HCT116 (cell line): ENCODE data around the gene VIPR2. TPM values are rescaled to one million over a fixed set of nuclear protein-coding genes. Genes with fewer than 3 reads are reported as not detected.

ENCODE experiments used
- ATAC-seq: fragments of 200-7000 bp; cut with Tn5 transposase; 2 replicates; pipeline ENCODE4 v1.9.1; 2020; ENCODE audit warnings: mild to moderate bottlenecking, moderate library complexity
- BruUV-seq: library from RNA; stranded (reverse); fragments of 400-500 nt; replicated peaks from 2 replicates; lab custom pipeline; 2021; lab: Mats Ljungman, UMichigan
- CTCF ChIA-PET: fragments of 300-600 bp; sonication (Branson Sonifier 250); formaldehyde crosslinking; loops from one replicate; lab custom pipeline; 2021; ENCODE audit warnings: antibody characterized with exemption; lab: Charles Lee
- POLR2A ChIA-PET: fragments of 300-600, 350-600 bp; sonication (Branson Sonifier 250); formaldehyde crosslinking; loops from one replicate; lab custom pipeline; 2021; ENCODE audit warnings: antibody characterized with exemption; lab: Charles Lee
- RAD21 ChIA-PET, 2 experiments: fragments of 300-600 bp; sonication (Branson Sonifier 250); formaldehyde crosslinking; loops; one replicate each; lab custom pipeline; 2023; ENCODE audit warnings: low total read pairs in 2 of 2; ENCODE audit not compliant: uncharacterized antibody in 2 of 2, unreplicated experiment in 2 of 2, low non-redundant PET in 1 of 2; lab: Charles Lee
- DNase-seq: peaks from one replicate; pipeline ENCODE4 v3.0.0-alpha.2; 2010; ENCODE audit warnings: low read depth, low spot score
- H2AFZ ChIP-seq: fragments of 200-600 bp; shearing (Covaris generic), sonication (generic); 2 replicates; pipeline ENCODE4 v1.6.1; 2017; ENCODE audit warnings: low read depth, mixed run types, mixed read lengths, antibody characterized with exemption, low read length; ENCODE audit not compliant: poor library complexity, severe bottlenecking
- H3K27ac ChIP-seq: 2 replicates; pipeline ENCODE4 v1.5.1; 2012; ENCODE audit warnings: low read depth, low read length
- H3K27me3 ChIP-seq: fragments of 200-600 bp; sonication (generic); 2 replicates; pipeline ENCODE4 v1.6.1; 2016; ENCODE audit warnings: mixed run types, low read length, mixed read lengths; ENCODE audit not compliant: insufficient read depth
- H3K36me3 ChIP-seq, 2 experiments: fragments of 200-500 bp in 1 of 2; fragments of 200-600 bp in 1 of 2; sonication (Bioruptor generic) in 1 of 2; sonication (generic) in 1 of 2; 2 replicates each; pipeline versions ENCODE4 v1.5.1 to v1.6.1; 2014 to 2016; ENCODE audit warnings: low read length in 2 of 2, inconsistent platforms in 1 of 2, mixed read lengths in 1 of 2, mixed run types in 1 of 2; ENCODE audit not compliant: insufficient read depth in 2 of 2, control insufficient read depth in 1 of 2
- H3K4me1 ChIP-seq, 2 experiments: fragments of 200-600 bp in 1 of 2; sonication (generic) in 1 of 2; 2 replicates each; pipeline versions ENCODE4 v1.5.1 to v1.6.1; 2012 to 2017; ENCODE audit warnings: low read length in 2 of 2, inconsistent platforms in 1 of 2, mild to moderate bottlenecking in 1 of 2, mixed read lengths in 1 of 2, mixed run types in 1 of 2, moderate library complexity in 1 of 2; ENCODE audit not compliant: insufficient read depth in 2 of 2, control insufficient read depth in 1 of 2
- H3K4me2 ChIP-seq: fragments of 200-600 bp; sonication (generic); 2 replicates; pipeline ENCODE4 v1.6.1; 2017; ENCODE audit warnings: mixed run types, low read length, mixed read lengths
- H3K4me3 ChIP-seq, 2 experiments: fragments of 200-600 bp in 1 of 2; sonication (generic) in 1 of 2; replicated peaks in 1 of 2; 2 replicates each; pipeline ENCODE4 v1.5.1; 2011 to 2016; ENCODE audit warnings: low read length in 2 of 2, control low read depth in 1 of 2, low read depth in 1 of 2, mild to moderate bottlenecking in 1 of 2, mixed read lengths in 1 of 2, mixed run types in 1 of 2
- H3K79me2 ChIP-seq: fragments of 200-600 bp; sonication (generic); 2 replicates; pipeline ENCODE4 v1.6.1; 2017; ENCODE audit warnings: mild to moderate bottlenecking, mixed run types, low read length, moderate library complexity, mixed read lengths; ENCODE audit not compliant: insufficient read depth
- H3K9ac ChIP-seq: fragments of 200-600 bp; sonication (generic); 2 replicates; pipeline ENCODE4 v1.6.1; 2016; ENCODE audit warnings: low read length, mixed read lengths
- H3K9me2 ChIP-seq: fragments of 200-600 bp; sonication (generic), shearing (Covaris generic); 2 replicates; pipeline ENCODE4 v1.6.1; 2017; ENCODE audit warnings: mixed run types, mild to moderate bottlenecking, moderate library complexity; ENCODE audit not compliant: insufficient read depth
- H3K9me3 ChIP-seq, 2 experiments: fragments of 200-500 bp in 1 of 2; fragments of 200-600 bp in 1 of 2; sonication (Bioruptor generic) in 1 of 2; sonication (generic) in 1 of 2; 2 replicates each; pipeline ENCODE4 v1.6.1; 2014 to 2017; ENCODE audit warnings: low read length in 2 of 2, mixed read lengths in 2 of 2, inconsistent platforms in 1 of 2, low read depth in 1 of 2, mild to moderate bottlenecking in 1 of 2, mixed run types in 1 of 2, moderate library complexity in 1 of 2; ENCODE audit not compliant: control insufficient read depth in 1 of 2, insufficient read depth in 1 of 2
- H4K20me1 ChIP-seq: fragments of 200-600 bp; sonication (generic), shearing (Covaris generic); 2 replicates; pipeline ENCODE4 v1.6.1; 2017; ENCODE audit warnings: mixed run types, mild to moderate bottlenecking, moderate library complexity; ENCODE audit not compliant: insufficient read depth
- CBX3 ChIP-seq: IDR thresholded peaks from 2 replicates; pipeline ENCODE4 v1.6.1; 2012; ENCODE audit warnings: low read depth
- CEBPB ChIP-seq: IDR thresholded peaks from 2 replicates; pipeline ENCODE4 v1.6.1; 2012; ENCODE audit warnings: low read depth
- EGR1 ChIP-seq: IDR thresholded peaks from 2 replicates; pipeline ENCODE4 v1.6.1; 2012; ENCODE audit warnings: low read depth
- ELF1 ChIP-seq: IDR thresholded peaks from 2 replicates; pipeline ENCODE4 v1.6.1; 2012; ENCODE audit warnings: low read depth, borderline replicate concordance
- FOSL1 ChIP-seq: IDR thresholded peaks from 2 replicates; pipeline ENCODE4 v1.6.1; 2012; ENCODE audit warnings: low read depth
- JUND ChIP-seq: IDR thresholded peaks from 2 replicates; pipeline ENCODE4 v1.6.1; 2012
- POLR2AphosphoS5 ChIP-seq: IDR thresholded peaks from 2 replicates; pipeline ENCODE4 v1.6.1; 2011; ENCODE audit warnings: mild to moderate bottlenecking, low read depth, low read length, moderate library complexity
- RAD21 ChIP-seq: IDR thresholded peaks from 2 replicates; pipeline ENCODE4 v1.6.1; 2012; ENCODE audit warnings: low read depth, mild to moderate bottlenecking
- SIN3A ChIP-seq: IDR thresholded peaks from 2 replicates; pipeline ENCODE4 v1.6.1; 2012; ENCODE audit warnings: low read depth
- SP1 ChIP-seq: IDR thresholded peaks from 2 replicates; pipeline ENCODE4 v1.6.1; 2012; ENCODE audit warnings: low read depth
- SRF ChIP-seq: IDR thresholded peaks from 2 replicates; pipeline ENCODE4 v1.6.1; 2012; ENCODE audit warnings: low read depth
- YY1 ChIP-seq: IDR thresholded peaks from 2 replicates; pipeline ENCODE4 v1.6.1; 2011; ENCODE audit warnings: low read length, low read depth, moderate library complexity, mild to moderate bottlenecking; ENCODE audit not compliant: insufficient replicate concordance; ENCODE audit errors: extremely low read depth
- ZFX ChIP-seq: fragments of 450-650 bp; IDR thresholded peaks from 2 replicates; pipeline ENCODE4 v1.6.1; 2017
- intact Hi-C: fragments of 100-400 bp; cut with micrococcal nuclease; formaldehyde crosslinking; loops from 2 replicates; pipeline ENCODE4 v1.10.0; 2022
- total RNA-seq: library from RNA; stranded (reverse); gene quantifications from one replicate; pipeline ENCODE4 v1.2.1, GENCODE V29; 2021; ENCODE audit not compliant: unreplicated experiment
- TF ChIP-seq, protein P1 (sequence below), 3 experiments: fragments of 200-600 bp in 1 of 3; sonication (generic) in 1 of 3; IDR thresholded peaks in 2 of 3; conservative IDR thresholded peaks in 1 of 3; 2 replicates each; pipeline ENCODE4 v1.5.1; 2012 to 2017; ENCODE audit warnings: low read depth in 2 of 3, low read length in 2 of 3, antibody characterized with exemption in 1 of 3, borderline replicate concordance in 1 of 3, control low read depth in 1 of 3, mild to moderate bottlenecking in 1 of 3, mixed read lengths in 1 of 3, mixed run types in 1 of 3, moderate library complexity in 1 of 3; ENCODE audit not compliant: insufficient read depth in 1 of 3
- TF ChIP-seq, protein P2 (sequence below): IDR thresholded peaks from 2 replicates; pipeline ENCODE4 v1.6.1; 2012
- TF ChIP-seq, protein P3 (sequence below): IDR thresholded peaks from 2 replicates; pipeline ENCODE4 v1.6.1; 2011; ENCODE audit warnings: mild to moderate bottlenecking, low read length, moderate library complexity; ENCODE audit not compliant: insufficient replicate concordance; ENCODE audit errors: extremely low read depth
- TF ChIP-seq, protein P4 (sequence below): IDR thresholded peaks from 2 replicates; pipeline ENCODE4 v1.6.1; 2012

The VIPR2 gene
- total RNA-seq, 1 experiment from 2014 or later, result 0.10 TPM

DNA sequence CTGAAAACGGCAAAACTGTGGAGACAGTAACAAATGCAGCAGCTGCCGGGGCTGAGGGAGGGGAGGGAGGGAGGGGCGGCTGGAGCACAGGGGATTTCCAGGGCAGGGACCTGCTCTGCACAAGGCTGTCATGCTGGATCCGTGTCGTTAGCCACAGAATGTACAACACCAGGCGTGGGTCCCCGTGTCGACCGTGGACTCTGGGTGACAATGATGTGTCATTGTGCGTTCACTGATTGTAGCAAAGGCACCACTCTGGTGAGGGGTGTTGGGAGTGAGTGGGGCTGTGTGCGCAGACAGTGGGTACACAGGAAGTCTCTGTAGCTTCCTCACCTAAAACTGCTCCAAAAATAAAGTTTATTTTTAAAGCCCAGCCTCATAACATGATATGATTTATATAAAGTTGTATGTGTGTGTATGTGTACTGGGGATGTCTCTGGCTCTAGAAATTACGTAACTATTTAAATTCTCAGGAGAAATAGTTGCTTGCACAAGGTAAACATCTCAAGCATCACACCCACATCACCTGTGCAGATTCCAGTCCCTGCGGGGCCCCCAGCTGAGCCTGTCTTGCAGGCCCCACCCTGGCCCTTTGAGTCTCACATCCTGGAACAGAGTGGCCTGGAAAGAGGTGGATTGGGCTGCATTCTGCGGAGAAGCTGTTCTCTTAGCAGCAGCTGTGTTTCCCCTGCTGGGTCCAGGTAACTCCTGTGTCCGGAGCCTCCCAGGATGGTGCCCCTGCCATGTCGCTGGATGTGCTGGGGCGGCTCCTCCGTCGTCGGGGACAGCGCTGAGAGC lies 152.6 kb downstream of the VIPR2 start:
- Histone ChIP-seq H2AFZ (no peak overlapping the region), H3K4me3 (no peak overlapping the region), H3K9me3 (no peaks in the 10 kb centered on the region), H3K4me2 (no peak overlapping the region), H3K27ac (no peak overlapping the region), H3K9ac (no peak overlapping the region), H4K20me1 (no peaks in the 10 kb centered on the region), H3K9me2 (no peaks in the 10 kb centered on the region), H3K27me3 (0 out of 2 replicates have a peak, but pooled peaks cover 4% of the 10 kb centered on the region), H3K79me2 (no peaks in the 10 kb centered on the region), H3K4me1 (no peaks in the 10 kb centered on the region), H3K36me3 (no peaks in the 10 kb centered on the region)
- BruUV-seq, result no TSS peak
- CTCF ChIA-PET, result no interaction called here
- RAD21 ChIA-PET, result no interaction called here
- POLR2A ChIA-PET, result no interaction called here
- ATAC-seq (no peak), DNase-seq (no peak)
- TF ChIP-seq SP1 (no peak), FOSL1 (no peak), ZFX (no peak), CBX3 (no peak)
- intact Hi-C loops, result no loop called here

DNA sequence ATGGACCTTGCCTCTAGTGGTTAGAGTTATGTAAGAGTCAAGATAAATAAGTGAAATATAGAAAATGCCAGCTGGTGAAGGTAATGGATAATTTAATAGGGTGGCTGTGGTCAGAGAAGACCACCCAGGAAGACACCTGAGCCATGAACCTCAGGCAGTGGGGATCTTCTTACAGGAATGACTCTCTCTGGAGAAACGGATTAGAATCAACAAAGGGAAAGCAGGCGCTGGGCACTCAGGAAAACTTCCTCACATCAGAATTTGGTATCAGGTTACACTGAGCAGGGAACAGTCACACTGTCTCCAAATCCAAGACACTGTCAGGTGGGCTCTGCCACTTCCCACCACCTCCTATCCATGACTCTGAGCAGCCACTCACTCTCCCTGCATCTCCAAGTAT lies 155.7 kb downstream of the VIPR2 start:
- BruUV-seq, result no TSS peak
- Histone ChIP-seq H3K9ac (no peak overlapping the region), H3K4me1 (no peaks in the 10 kb centered on the region), H3K27me3 (0 out of 2 replicates have a peak, but pooled peaks cover 4% of the 10 kb centered on the region), H4K20me1 (no peaks in the 10 kb centered on the region), H3K36me3 (no peaks in the 10 kb centered on the region), H3K4me2 (no peak overlapping the region), H3K9me2 (no peaks in the 10 kb centered on the region), H3K79me2 (no peaks in the 10 kb centered on the region), H3K4me3 (no peak overlapping the region), H3K27ac (no peak overlapping the region), H3K9me3 (no peaks in the 10 kb centered on the region; a peak in 2 of 4 replicates), H2AFZ (no peak overlapping the region)
- ChIA-PET POLR2A (no interaction called here), RAD21 (no interaction called here), CTCF (no interaction called here)
- ATAC-seq (no peak), DNase-seq (no peak)
- intact Hi-C loops, result no loop called here
- TF ChIP-seq POLR2AphosphoS5 (no peak), SIN3A (no peak), RAD21 (no peak), SRF (no peak), JUND (no peak), ZFX (no peak), ELF1 (no peak), EGR1 (no peak), YY1 (no peak), CEBPB (no peak)
- TF ChIP-seq, protein P1, sequence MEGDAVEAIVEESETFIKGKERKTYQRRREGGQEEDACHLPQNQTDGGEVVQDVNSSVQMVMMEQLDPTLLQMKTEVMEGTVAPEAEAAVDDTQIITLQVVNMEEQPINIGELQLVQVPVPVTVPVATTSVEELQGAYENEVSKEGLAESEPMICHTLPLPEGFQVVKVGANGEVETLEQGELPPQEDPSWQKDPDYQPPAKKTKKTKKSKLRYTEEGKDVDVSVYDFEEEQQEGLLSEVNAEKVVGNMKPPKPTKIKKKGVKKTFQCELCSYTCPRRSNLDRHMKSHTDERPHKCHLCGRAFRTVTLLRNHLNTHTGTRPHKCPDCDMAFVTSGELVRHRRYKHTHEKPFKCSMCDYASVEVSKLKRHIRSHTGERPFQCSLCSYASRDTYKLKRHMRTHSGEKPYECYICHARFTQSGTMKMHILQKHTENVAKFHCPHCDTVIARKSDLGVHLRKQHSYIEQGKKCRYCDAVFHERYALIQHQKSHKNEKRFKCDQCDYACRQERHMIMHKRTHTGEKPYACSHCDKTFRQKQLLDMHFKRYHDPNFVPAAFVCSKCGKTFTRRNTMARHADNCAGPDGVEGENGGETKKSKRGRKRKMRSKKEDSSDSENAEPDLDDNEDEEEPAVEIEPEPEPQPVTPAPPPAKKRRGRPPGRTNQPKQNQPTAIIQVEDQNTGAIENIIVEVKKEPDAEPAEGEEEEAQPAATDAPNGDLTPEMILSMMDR (IDR thresholded peaks at IDR 0.05 in 2 of 3, conservative IDR thresholded peaks at IDR 0.05 in 1 of 3; ENCODE audit: borderline replicate concordance in 1 of 3, insufficient read depth in 1 of 3, low read depth in 2 of 3, low read length in 2 of 3), result no peak
- TF ChIP-seq, protein P2, sequence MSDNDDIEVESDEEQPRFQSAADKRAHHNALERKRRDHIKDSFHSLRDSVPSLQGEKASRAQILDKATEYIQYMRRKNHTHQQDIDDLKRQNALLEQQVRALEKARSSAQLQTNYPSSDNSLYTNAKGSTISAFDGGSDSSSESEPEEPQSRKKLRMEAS, result no peak
- TF ChIP-seq, protein P3, sequence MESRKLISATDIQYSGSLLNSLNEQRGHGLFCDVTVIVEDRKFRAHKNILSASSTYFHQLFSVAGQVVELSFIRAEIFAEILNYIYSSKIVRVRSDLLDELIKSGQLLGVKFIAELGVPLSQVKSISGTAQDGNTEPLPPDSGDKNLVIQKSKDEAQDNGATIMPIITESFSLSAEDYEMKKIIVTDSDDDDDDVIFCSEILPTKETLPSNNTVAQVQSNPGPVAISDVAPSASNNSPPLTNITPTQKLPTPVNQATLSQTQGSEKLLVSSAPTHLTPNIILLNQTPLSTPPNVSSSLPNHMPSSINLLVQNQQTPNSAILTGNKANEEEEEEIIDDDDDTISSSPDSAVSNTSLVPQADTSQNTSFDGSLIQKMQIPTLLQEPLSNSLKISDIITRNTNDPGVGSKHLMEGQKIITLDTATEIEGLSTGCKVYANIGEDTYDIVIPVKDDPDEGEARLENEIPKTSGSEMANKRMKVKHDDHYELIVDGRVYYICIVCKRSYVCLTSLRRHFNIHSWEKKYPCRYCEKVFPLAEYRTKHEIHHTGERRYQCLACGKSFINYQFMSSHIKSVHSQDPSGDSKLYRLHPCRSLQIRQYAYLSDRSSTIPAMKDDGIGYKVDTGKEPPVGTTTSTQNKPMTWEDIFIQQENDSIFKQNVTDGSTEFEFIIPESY, result no peak
- TF ChIP-seq, protein P4, sequence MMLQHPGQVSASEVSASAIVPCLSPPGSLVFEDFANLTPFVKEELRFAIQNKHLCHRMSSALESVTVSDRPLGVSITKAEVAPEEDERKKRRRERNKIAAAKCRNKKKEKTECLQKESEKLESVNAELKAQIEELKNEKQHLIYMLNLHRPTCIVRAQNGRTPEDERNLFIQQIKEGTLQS, result no peak
